NT2/D1 (cell line): ENCODE results near the gene STK11.
"Not testable (repeated sequence)": the region's sequence is repeated elsewhere in the genome, so short reads cannot be mapped to it uniquely, and the experiment has no call there.

ENCODE experiments used
- SUZ12 ChIP-seq: IDR thresholded peaks from 2 replicates; pipeline ENCODE4 v1.6.1; 2011; ENCODE audit not compliant: insufficient read length, insufficient read depth; ENCODE audit errors: extremely low read depth
- YY1 ChIP-seq: IDR thresholded peaks from 2 replicates; pipeline ENCODE4 v1.6.1; 2011; ENCODE audit not compliant: insufficient read length, insufficient read depth
- ZNF274 ChIP-seq: IDR thresholded peaks from 2 replicates; pipeline ENCODE4 v1.6.1; 2011; ENCODE audit warnings: mild to moderate bottlenecking, low read depth, low read length

DNA sequence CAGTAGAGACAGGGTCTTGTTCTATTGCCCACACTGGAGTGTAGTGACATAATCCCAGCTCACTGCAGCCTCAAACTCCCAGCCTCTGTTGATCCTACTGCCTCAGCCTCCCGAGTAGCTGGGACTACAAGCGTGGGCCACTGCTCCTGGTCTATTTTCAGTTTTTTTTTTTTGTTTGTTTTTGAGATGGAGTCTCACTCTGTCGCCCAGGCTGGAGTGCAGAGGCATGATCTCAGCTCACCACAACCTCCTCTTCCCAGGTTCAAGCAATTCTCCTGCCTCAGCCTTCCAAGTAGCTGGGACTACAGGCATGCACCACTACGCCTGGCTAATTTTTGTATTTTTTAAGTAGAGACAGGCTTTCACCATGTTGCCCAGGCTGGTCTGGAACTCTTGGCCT lies 5.0 kb upstream of the STK11 start:
- TF ChIP-seq ZNF274, YY1, SUZ12: not testable (repeated sequence)
